ENCODE measurements around the gene FKRP. TPM values are rescaled to one million over a fixed set of nuclear protein-coding genes. Genes with fewer than 3 reads are reported as not detected.

The FKRP gene
- total and polyA plus RNA-seq, 2 of the 13 experiments (the other 11 are each of a cell fraction or from before 2014, with no cell fraction given): 7.3 to 9.8 TPM

- TF ChIP-seq, protein P1, sequence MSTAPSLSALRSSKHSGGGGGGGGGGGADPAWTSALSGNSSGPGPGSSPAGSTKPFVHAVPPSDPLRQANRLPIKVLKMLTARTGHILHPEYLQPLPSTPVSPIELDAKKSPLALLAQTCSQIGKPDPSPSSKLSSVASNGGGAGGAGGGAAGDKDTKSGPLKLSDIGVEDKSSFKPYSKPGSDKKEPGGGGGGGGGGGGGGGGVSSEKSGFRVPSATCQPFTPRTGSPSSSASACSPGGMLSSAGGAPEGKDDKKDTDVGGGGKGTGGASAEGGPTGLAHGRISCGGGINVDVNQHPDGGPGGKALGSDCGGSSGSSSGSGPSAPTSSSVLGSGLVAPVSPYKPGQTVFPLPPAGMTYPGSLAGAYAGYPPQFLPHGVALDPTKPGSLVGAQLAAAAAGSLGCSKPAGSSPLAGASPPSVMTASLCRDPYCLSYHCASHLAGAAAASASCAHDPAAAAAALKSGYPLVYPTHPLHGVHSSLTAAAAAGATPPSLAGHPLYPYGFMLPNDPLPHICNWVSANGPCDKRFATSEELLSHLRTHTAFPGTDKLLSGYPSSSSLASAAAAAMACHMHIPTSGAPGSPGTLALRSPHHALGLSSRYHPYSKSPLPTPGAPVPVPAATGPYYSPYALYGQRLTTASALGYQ (CRISPR knock-in tag; IDR thresholded peaks at IDR 0.05): no peak
- no peak for TF ChIP-seq ZBTB2 (CRISPR knock-in tag; IDR thresholded peaks at IDR 0.05; ENCODE audit: low read depth)
- no peak for TF ChIP-seq ZNF556 (CRISPR knock-in tag; IDR thresholded peaks at IDR 0.05; ENCODE audit: borderline replicate concordance)
- TF ChIP-seq, protein P2, sequence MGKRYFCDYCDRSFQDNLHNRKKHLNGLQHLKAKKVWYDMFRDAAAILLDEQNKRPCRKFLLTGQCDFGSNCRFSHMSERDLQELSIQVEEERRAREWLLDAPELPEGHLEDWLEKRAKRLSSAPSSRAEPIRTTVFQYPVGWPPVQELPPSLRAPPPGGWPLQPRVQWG (CRISPR knock-in tag; IDR thresholded peaks at IDR 0.05; ENCODE audit: borderline replicate concordance, low read depth): no peak
- TF ChIP-seq, protein P3, sequence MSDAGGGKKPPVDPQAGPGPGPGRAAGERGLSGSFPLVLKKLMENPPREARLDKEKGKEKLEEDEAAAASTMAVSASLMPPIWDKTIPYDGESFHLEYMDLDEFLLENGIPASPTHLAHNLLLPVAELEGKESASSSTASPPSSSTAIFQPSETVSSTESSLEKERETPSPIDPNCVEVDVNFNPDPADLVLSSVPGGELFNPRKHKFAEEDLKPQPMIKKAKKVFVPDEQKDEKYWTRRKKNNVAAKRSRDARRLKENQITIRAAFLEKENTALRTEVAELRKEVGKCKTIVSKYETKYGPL (CRISPR knock-in tag; IDR thresholded peaks at IDR 0.05): no peak
- no peak for TF ChIP-seq PCBP2 (optimal IDR thresholded peaks at IDR 0.05; ENCODE audit: low read depth, low read length, poor library complexity, severe bottlenecking)
- TF ChIP-seq ARNTL (CRISPR knock-in tag; IDR thresholded peaks at IDR 0.05): peak; percentile 62; the same call in 1 of the 2 replicates
- no peak for TF ChIP-seq NFE2L2 (IDR thresholded peaks at IDR 0.05; ENCODE audit: low read length)
- peak; percentile 34; the same call in 1 of the 2 replicates for TF ChIP-seq SPEN (CRISPR knock-in tag; IDR thresholded peaks at IDR 0.05; ENCODE audit: low read depth)
- TF ChIP-seq, protein P4, sequence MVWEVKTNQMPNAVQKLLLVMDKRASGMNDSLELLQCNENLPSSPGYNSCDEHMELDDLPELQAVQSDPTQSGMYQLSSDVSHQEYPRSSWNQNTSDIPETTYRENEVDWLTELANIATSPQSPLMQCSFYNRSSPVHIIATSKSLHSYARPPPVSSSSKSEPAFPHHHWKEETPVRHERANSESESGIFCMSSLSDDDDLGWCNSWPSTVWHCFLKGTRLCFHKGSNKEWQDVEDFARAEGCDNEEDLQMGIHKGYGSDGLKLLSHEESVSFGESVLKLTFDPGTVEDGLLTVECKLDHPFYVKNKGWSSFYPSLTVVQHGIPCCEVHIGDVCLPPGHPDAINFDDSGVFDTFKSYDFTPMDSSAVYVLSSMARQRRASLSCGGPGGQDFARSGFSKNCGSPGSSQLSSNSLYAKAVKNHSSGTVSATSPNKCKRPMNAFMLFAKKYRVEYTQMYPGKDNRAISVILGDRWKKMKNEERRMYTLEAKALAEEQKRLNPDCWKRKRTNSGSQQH (CRISPR knock-in tag; IDR thresholded peaks at IDR 0.05; ENCODE audit: low read depth): peak; percentile 79; the same call in 1 of the 2 replicates
- no peak for TF ChIP-seq PRDM10 (CRISPR knock-in tag; IDR thresholded peaks at IDR 0.05; ENCODE audit: low read depth)
- TF ChIP-seq JUND (CRISPR knock-in tag; IDR thresholded peaks at IDR 0.05): no peak
- TF ChIP-seq, protein P5, sequence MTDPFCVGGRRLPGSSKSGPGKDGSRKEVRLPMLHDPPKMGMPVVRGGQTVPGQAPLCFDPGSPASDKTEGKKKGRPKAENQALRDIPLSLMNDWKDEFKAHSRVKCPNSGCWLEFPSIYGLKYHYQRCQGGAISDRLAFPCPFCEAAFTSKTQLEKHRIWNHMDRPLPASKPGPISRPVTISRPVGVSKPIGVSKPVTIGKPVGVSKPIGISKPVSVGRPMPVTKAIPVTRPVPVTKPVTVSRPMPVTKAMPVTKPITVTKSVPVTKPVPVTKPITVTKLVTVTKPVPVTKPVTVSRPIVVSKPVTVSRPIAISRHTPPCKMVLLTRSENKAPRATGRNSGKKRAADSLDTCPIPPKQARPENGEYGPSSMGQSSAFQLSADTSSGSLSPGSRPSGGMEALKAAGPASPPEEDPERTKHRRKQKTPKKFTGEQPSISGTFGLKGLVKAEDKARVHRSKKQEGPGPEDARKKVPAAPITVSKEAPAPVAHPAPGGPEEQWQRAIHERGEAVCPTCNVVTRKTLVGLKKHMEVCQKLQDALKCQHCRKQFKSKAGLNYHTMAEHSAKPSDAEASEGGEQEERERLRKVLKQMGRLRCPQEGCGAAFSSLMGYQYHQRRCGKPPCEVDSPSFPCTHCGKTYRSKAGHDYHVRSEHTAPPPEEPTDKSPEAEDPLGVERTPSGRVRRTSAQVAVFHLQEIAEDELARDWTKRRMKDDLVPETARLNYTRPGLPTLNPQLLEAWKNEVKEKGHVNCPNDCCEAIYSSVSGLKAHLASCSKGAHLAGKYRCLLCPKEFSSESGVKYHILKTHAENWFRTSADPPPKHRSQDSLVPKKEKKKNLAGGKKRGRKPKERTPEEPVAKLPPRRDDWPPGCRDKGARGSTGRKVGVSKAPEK (CRISPR knock-in tag; IDR thresholded peaks at IDR 0.05; ENCODE audit: borderline replicate concordance): no peak
These were observed 42.6 kb downstream of the FKRP start, which contains the start of gene SLC1A5 (continued) for GRCh38 chr19:46788262-46788967.
